ENCODE results near the gene OGT. TPM values are rescaled to one million over a fixed set of nuclear protein-coding genes. Genes with fewer than 3 reads are reported as not detected.
"Not testable (repeated sequence)": the region's sequence is repeated elsewhere in the genome, so short reads cannot be mapped to it uniquely, and the experiment has no call there.

The OGT gene
- total and polyA plus RNA-seq, 10 of the 15 experiments (the other 5 are each of a cell fraction or from before 2014, with no cell fraction given): 38.2 to 671 (median 107) TPM

DNA sequence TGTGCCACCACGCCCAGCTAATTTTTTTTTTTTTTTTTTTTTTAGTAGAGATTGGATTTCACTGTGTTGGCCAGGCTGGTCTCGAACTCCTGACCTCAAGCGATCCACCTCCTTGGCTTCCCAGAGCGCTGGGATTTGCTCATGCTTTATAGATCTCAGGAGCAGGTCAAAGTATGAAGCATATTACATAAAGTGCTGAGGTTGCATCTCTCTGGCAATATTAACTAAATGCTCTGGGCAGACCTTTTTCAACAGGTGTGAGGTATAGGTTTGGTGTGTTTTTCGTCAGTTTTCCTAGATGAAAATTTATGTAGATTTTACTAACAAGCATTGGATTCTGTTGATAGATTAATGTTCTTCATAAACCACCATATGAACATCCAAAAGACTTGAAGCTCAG, 26.0 kb downstream of the OGT start:
- Histone ChIP-seq H3K27ac (ENCODE audit: control insufficient read depth, insufficient read depth) (no peak overlapping the region), H2AFZ (ENCODE audit: control insufficient read depth, low read depth, low read length) (no peak overlapping the region), H3K9me3 (replicated peaks; ENCODE audit: control insufficient read depth, insufficient read depth, low read length) (no peaks in the 10 kb centered on the region), H3K79me2 (ENCODE audit: control insufficient read depth, insufficient read depth, low read length) (no peaks in the 10 kb centered on the region), H3K36me3 (ENCODE audit: control insufficient read depth in 2 of 2, insufficient read depth in 2 of 2, low read length in 1 of 2) (peaks cover 0 to 9% of the 10 kb centered on the region in 2 experiments; a peak in 3 of 4 replicates), H3K4me2 (ENCODE audit: control insufficient read depth, insufficient read depth) (no peak overlapping the region), H4K20me1 (ENCODE audit: control insufficient read depth, insufficient read depth) (no peaks in the 10 kb centered on the region), H3K4me3 (no peak overlapping the region), H3K4me1 (ENCODE audit: control insufficient read depth, insufficient read depth, low read length) (no peaks in the 10 kb centered on the region), H3K27me3 (replicated peaks in 1 of 2; ENCODE audit: control insufficient read depth in 2 of 2, insufficient read depth in 2 of 2, low read length in 1 of 2) (no peaks in the 10 kb centered on the region), H3K9ac (ENCODE audit: control insufficient read depth, insufficient read depth, low read length) (no peak overlapping the region)
- ChIA-PET RAD21 (ENCODE audit: unreplicated experiment) (no interaction called here), SMC1A (ENCODE audit: uncharacterized antibody, unreplicated experiment) (no interaction called here), POLR2A (no interaction called here), CTCF (no interaction called here)
- no TSS peak for BruUV-seq (replicated peaks)
- ATAC-seq: no peak
- no peak for FAIRE-seq
- no peak for DNase-seq (ENCODE audit: low read depth, low spot score)
- no peak for TF ChIP-seq MTA3 (IDR thresholded peaks at IDR 0.05; ENCODE audit: borderline replicate concordance, low read length)
- TF ChIP-seq, protein P1, sequence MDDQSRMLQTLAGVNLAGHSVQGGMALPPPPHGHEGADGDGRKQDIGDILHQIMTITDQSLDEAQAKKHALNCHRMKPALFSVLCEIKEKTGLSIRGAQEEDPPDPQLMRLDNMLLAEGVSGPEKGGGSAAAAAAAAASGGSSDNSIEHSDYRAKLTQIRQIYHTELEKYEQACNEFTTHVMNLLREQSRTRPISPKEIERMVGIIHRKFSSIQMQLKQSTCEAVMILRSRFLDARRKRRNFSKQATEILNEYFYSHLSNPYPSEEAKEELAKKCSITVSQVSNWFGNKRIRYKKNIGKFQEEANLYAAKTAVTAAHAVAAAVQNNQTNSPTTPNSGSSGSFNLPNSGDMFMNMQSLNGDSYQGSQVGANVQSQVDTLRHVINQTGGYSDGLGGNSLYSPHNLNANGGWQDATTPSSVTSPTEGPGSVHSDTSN (IDR thresholded peaks at IDR 0.05; ENCODE audit: insufficient replicate concordance, low read depth, low read length): no peak
- TF ChIP-seq ZNF622 (IDR thresholded peaks at IDR 0.05): no peak
- no peak for TF ChIP-seq MXI1 (IDR thresholded peaks at IDR 0.05; ENCODE audit: low read depth, low read length)
- no peak for TF ChIP-seq NFYB (IDR thresholded peaks at IDR 0.05; ENCODE audit: insufficient read depth, low read depth, low read length)
- TF ChIP-seq, protein P2, sequence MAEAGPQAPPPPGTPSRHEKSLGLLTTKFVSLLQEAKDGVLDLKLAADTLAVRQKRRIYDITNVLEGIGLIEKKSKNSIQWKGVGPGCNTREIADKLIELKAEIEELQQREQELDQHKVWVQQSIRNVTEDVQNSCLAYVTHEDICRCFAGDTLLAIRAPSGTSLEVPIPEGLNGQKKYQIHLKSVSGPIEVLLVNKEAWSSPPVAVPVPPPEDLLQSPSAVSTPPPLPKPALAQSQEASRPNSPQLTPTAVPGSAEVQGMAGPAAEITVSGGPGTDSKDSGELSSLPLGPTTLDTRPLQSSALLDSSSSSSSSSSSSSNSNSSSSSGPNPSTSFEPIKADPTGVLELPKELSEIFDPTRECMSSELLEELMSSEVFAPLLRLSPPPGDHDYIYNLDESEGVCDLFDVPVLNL (IDR thresholded peaks at IDR 0.05; ENCODE audit: low read depth, low read length): no peak
- in situ Hi-C loops (cut with MboI): loop anchor here (5.0 kb wide), 1 partner anchor 93 kb away; no protein-coding TSS in a partner anchor
- intact Hi-C loops (cut with micrococcal nuclease; ENCODE audit: unreplicated experiment): loop anchor here (10.0 kb wide), 1 partner anchor 124 kb away; no protein-coding TSS in a partner anchor
- WGBS (ENCODE audit: insufficient coverage, insufficient replicate concordance, low lambda C conversion rate, missing lambda C conversion rate): 45% methylated on average over 4 of the region's 5 CpGs

DNA sequence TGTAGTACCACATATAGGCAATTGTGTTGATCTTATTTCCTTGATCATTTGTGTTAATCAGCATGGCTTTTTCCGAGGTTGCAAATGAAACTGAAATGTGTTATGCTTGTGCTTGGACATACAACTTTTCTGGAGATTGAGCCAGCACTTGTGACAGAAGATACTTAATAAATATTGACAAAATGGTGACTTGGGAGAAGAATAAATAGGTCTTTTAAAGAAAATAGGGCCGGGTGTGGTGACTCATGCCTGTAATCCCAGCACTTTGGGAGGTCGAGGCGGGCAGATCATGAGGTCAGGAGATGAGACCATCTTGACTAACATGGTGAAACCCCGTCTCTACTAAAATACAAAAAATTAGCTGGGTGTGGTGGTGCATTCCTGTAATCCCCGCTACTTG, 26.9 kb downstream of the OGT start:
- in situ Hi-C loops (cut with MboI) (loop anchor here (5.0 kb wide), 1 partner anchor 93 kb away; no protein-coding TSS in a partner anchor), intact Hi-C loops (cut with micrococcal nuclease; ENCODE audit: unreplicated experiment) (loop anchor here (10.0 kb wide), 1 partner anchor 125 kb away; no protein-coding TSS in a partner anchor)
- FAIRE-seq; H3K27me3 ChIP-seq (replicated peaks in 1 of 2; ENCODE audit: control insufficient read depth in 2 of 2, insufficient read depth in 2 of 2, low read length in 1 of 2); DNase-seq (ENCODE audit: low read depth, low spot score); H2AFZ ChIP-seq (ENCODE audit: control insufficient read depth, low read depth, low read length); H3K27ac ChIP-seq (ENCODE audit: control insufficient read depth, insufficient read depth); H3K9ac ChIP-seq (ENCODE audit: control insufficient read depth, insufficient read depth, low read length); H3K4me2 ChIP-seq (ENCODE audit: control insufficient read depth, insufficient read depth); H3K36me3 ChIP-seq (ENCODE audit: control insufficient read depth in 2 of 2, insufficient read depth in 2 of 2, low read length in 1 of 2); SMC1A ChIA-PET (ENCODE audit: uncharacterized antibody, unreplicated experiment); H3K9me3 ChIP-seq (replicated peaks; ENCODE audit: control insufficient read depth, insufficient read depth, low read length); H4K20me1 ChIP-seq (ENCODE audit: control insufficient read depth, insufficient read depth); POLR2A ChIA-PET; ATAC-seq; RAD21 ChIA-PET (ENCODE audit: unreplicated experiment); CTCF ChIA-PET; H3K79me2 ChIP-seq (ENCODE audit: control insufficient read depth, insufficient read depth, low read length); H3K4me3 ChIP-seq; H3K4me1 ChIP-seq (ENCODE audit: control insufficient read depth, insufficient read depth, low read length); BruUV-seq (replicated peaks): not testable (repeated sequence)
- 44% methylated on average over 6 of the region's 6 CpGs for WGBS (ENCODE audit: insufficient coverage, insufficient replicate concordance, low lambda C conversion rate, missing lambda C conversion rate)

All from GM12878 (cell line).